HUES6 (cell line): Measurements from ENCODE around the gene SEPTIN7.

Source experiments
- H3K27ac ChIP-seq: 2 replicates; pipeline ENCODE4 v1.7.0; 2013; ENCODE audit warnings: low read depth, mild to moderate bottlenecking, low read length, inconsistent platforms
- H3K27me3 ChIP-seq: 2 replicates; pipeline ENCODE4 v1.6.1; 2013; ENCODE audit warnings: low read length; ENCODE audit not compliant: control insufficient read depth, insufficient read depth
- H3K36me3 ChIP-seq: 2 replicates; pipeline ENCODE4 v1.6.1; 2013; ENCODE audit warnings: low read length; ENCODE audit not compliant: control insufficient read depth, insufficient read depth
- H3K4me1 ChIP-seq: 2 replicates; pipeline ENCODE4 v1.6.1; 2013; ENCODE audit warnings: low read length; ENCODE audit not compliant: control insufficient read depth, insufficient read depth
- H3K4me3 ChIP-seq: 2 replicates; pipeline ENCODE4 v1.5.1; 2013; ENCODE audit warnings: low read depth, low read length
- H3K9ac ChIP-seq: one replicate; pipeline ENCODE4 v1.6.1; 2013; ENCODE audit warnings: mild to moderate bottlenecking, low read length
- H3K9me3 ChIP-seq: 2 replicates; pipeline ENCODE4 v1.6.1; 2013; ENCODE audit warnings: low read depth, low read length; ENCODE audit not compliant: control insufficient read depth, insufficient read depth

SEPTIN7 gene

DNA sequence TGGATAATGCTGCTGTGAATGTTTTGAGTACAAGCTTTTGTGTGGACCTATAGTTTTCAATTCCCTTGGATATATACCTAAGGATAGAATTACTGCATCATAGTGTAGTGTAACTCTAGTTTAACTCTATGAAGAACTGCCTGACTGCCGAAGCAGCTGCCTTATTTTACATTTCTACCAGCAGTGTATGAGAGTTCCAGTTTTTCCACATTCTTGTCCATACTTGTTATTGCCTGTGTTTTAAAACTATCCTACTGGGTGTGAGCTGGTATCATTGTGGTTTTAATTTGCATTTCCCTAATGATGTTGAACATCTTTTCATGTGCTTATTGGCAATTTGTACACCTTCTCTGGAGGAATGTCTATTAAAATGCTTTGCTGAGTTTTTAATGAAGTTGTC is 15.7 kb downstream of the SEPTIN7 start:
- Histone ChIP-seq H3K36me3 (no peaks in the 10 kb centered on the region), H3K27ac (no peak overlapping the region), H3K27me3 (no peaks in the 10 kb centered on the region), H3K9me3 (peaks cover 6% of the 10 kb centered on the region; the same call in 1 of the 2 replicates), H3K9ac (no peak overlapping the region), H3K4me3 (no peak overlapping the region), H3K4me1 (no peaks in the 10 kb centered on the region; the same call in 1 of the 2 replicates)

DNA sequence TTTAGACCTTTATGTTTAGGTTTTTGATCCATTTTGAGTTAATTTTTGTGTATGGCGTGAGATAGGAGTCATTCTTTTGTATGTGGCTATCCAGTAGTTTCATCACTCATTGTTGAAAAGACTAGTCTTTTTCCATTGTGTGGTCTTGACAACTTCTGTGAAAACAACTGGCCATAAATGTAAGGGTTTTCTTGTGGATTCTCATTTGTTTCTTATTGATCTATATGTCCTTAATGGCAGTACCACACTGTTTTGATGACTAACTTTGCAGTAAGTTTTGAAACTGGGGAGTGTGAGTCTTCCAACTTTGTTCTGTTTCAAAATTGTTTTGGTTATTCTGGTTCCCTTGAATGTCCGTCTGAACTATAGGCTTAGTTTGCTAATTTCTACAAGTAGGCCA is 16.3 kb downstream of the SEPTIN7 start:
- H3K9me3 ChIP-seq, result peaks cover 9% of the 10 kb centered on the region; the same call in 1 of the 2 replicates
- H3K4me1 ChIP-seq, result no peaks in the 10 kb centered on the region; the same call in 1 of the 2 replicates
- H3K27ac ChIP-seq, result no peak overlapping the region
- no peak overlapping the region for H3K4me3 ChIP-seq
- H3K27me3 ChIP-seq, result no peaks in the 10 kb centered on the region
- no peaks in the 10 kb centered on the region; the same call in 1 of the 2 replicates for H3K36me3 ChIP-seq
- H3K9ac ChIP-seq, result no peak overlapping the region

DNA sequence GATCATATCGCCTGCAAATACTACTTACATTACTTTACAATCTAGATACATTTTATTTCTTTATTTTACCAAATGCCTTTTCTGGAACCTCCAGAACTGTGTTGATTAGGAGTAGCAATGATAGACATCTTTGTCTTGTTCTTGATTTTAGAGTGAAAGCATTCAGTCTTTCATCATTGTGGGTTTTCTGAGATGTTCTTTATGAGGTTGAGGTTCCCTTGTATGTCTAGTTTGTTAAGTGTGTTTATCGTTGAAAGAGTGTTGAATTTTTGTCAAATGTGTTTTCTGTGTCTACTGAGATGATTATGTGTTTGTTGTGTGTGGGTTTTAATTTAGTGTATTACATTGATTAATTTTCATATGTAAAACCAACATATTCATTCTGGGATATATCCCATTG is 17.1 kb downstream of the SEPTIN7 start:
- Histone ChIP-seq H3K4me3 (no peak overlapping the region), H3K9me3 (peaks cover 16% of the 10 kb centered on the region; the same call in 1 of the 2 replicates)

DNA sequence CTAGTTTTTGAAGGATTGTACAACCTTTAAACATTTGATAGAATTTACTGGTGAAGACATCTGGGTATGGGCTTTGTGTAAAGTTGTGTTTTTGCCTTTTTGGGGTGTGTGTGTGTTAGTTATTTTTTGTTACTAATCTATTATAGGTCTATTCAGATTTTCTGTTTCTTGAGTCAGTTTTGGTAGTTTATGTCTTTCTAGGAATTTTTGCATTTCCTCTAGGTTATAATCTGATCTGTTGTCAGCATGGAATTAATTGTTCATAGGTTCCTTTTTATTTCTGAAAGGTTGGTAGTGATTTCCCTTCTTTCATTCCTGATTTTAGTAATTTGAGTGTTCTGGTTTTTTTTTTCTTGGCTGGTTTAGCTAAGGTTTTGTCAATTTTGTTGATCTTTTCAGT is 17.7 kb downstream of the SEPTIN7 start:
- H3K9me3 ChIP-seq, result peaks cover 16% of the 10 kb centered on the region; the same call in 1 of the 2 replicates
- H3K9ac ChIP-seq, result no peak overlapping the region
- no peaks in the 10 kb centered on the region; the same call in 1 of the 2 replicates for H3K4me1 ChIP-seq
- H3K27me3 ChIP-seq, result no peaks in the 10 kb centered on the region
- H3K4me3 ChIP-seq, result no peak overlapping the region
- no peak overlapping the region for H3K27ac ChIP-seq
- peaks cover 5% of the 10 kb centered on the region; the same call in 1 of the 2 replicates for H3K36me3 ChIP-seq

More for the DNA sequence above, 17.1 kb downstream of the SEPTIN7 start:
- no peaks in the 10 kb centered on the region for H3K27me3 ChIP-seq
- H3K9ac ChIP-seq, result no peak overlapping the region
- H3K27ac ChIP-seq, result no peak overlapping the region
- no peaks in the 10 kb centered on the region; the same call in 1 of the 2 replicates for H3K4me1 ChIP-seq
- peaks cover 5% of the 10 kb centered on the region; the same call in 1 of the 2 replicates for H3K36me3 ChIP-seq

DNA sequence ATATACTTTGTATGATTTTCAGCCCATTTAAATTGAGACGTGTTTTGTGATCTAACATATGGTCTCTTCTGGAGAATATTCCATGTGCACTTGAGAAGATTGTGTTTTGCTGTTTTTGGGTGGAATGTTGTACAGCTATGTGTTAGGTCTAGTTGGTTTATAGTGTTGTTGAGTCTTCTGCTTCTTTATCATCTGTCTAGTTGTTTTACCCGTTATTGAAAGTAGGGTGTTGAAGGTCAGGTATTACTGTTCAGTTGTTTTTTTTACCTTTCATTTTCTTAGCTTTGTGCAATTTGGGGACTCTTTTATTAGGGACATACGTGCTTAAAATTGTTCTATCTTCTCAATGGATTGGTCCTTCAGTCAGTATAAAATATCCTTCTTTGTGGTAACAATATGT is 18.5 kb downstream of the SEPTIN7 start:
- H3K4me3 ChIP-seq, result no peak overlapping the region
- H3K4me1 ChIP-seq, result no peaks in the 10 kb centered on the region; the same call in 1 of the 2 replicates
- H3K9me3 ChIP-seq, result peaks cover 16% of the 10 kb centered on the region; the same call in 1 of the 2 replicates

DNA sequence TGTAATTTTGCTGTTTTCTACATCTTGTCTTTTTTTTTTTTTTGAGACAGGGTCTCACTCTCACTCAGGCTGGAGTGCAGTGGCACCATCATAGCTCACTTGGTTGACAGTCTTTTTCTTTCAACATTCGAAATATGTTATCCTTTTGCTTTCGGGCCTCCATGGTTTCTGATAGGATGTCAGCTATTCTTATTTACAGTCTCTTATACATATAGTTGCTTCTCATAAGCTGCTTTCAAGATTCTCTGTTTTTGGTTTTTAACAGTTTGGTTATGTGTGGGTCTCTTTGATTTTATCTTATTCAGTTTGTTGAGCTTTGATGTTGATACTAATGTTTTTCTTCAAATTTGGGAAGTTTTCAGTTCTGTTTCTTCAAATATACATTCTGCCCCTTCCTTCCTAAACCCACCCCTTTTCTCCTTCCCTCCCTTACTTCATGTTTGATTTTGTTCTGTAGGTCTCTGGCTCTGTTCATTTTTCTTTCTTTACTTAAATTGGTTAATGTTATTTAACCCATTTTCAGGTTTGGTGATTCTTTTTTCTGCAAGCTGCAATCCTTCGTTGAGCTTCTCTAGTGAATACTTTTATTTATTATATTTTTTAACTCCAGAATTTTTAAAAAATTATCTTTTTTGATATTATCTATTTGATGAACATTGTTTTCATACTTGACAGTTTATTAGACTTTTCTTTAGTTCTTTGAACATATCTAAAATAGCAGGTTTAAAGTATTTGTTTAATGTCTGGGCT is 19.3 kb downstream of the SEPTIN7 start:
- Histone ChIP-seq H3K36me3 (peaks cover 5% of the 10 kb centered on the region; the same call in 1 of the 2 replicates), H3K9me3 (peaks cover 14% of the 10 kb centered on the region; the same call in 1 of the 2 replicates), H3K27ac (no peak overlapping the region), H3K9ac (no peak overlapping the region), H3K4me3 (no peak overlapping the region), H3K4me1 (peaks cover 3% of the 10 kb centered on the region; the same call in 1 of the 2 replicates), H3K27me3 (no peaks in the 10 kb centered on the region)

More for the DNA sequence above, 18.5 kb downstream of the SEPTIN7 start:
- no peaks in the 10 kb centered on the region for H3K27me3 ChIP-seq
- H3K36me3 ChIP-seq, result peaks cover 5% of the 10 kb centered on the region; the same call in 1 of the 2 replicates
- H3K27ac ChIP-seq, result no peak overlapping the region
- no peak overlapping the region for H3K9ac ChIP-seq

DNA sequence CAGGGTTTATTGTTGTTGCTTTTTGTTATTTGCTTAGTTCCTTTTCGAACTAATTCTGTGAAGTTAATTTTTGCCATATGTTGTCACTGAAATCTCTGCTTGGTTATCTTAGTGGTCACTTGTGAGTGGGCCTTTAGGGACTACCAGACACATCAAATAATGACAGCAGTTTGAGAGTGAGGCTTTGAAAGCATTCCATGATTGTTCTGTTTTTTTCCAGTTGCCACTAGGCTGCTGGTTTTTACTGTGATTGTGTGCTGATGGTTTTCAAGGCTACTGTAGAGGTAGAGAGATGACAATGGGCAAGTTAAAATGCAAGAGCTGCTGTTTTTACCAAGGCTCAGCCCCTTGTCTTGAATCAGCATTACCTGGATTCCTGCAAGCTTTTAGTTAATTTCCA is 20.0 kb downstream of the SEPTIN7 start:
- peaks cover 5% of the 10 kb centered on the region; the same call in 1 of the 2 replicates for H3K36me3 ChIP-seq
- H3K27ac ChIP-seq, result no peak overlapping the region
- H3K9ac ChIP-seq, result no peak overlapping the region
- no peak overlapping the region for H3K4me3 ChIP-seq
- H3K9me3 ChIP-seq, result peaks cover 12% of the 10 kb centered on the region; the same call in 1 of the 2 replicates
- H3K27me3 ChIP-seq, result no peaks in the 10 kb centered on the region
- H3K4me1 ChIP-seq, result peaks cover 5% of the 10 kb centered on the region; the same call in 1 of the 2 replicates

DNA sequence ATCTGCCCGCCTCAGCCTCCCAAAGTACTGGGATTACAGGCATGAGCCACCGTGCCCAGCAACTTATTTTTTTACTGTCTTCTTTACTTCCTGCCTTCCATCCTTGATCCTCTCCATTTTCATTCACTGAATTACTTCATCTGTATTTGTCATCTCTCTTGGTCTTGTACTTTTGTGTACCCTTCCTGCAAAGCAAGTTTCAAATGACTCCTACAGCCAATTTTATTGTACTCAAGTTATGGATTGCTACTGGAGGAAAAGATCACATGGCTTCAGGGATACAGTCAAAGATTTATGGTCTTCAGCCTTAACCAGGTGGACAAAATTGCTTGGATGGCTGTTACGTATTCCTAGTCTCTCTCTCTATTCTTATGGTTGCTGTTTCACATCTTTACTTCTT is 22.6 kb downstream of the SEPTIN7 start:
- peaks cover 5% of the 10 kb centered on the region; the same call in 1 of the 2 replicates for H3K4me1 ChIP-seq

DNA sequence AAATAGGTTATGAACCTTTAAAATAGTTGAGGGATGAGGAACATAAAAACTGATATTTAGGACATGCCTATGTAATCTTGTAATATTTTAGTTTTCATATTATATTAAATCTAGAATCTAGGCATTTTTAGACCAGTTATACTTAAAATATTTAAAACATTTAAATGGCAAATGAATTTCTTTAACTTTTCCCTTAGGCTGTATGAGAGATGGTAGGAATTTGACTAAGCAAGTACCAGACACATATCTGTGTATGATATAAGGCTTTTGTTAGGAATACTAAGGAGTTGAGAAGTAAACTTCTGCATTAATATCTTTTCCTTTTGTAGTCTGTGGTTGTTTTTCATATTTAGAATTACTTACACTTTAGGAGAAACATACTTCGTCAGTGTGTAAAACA is 25.1 kb downstream of the SEPTIN7 start:
- Histone ChIP-seq H3K4me1 (peaks cover 9% of the 10 kb centered on the region; the same call in 1 of the 2 replicates), H3K36me3 (peaks cover 5% of the 10 kb centered on the region; the same call in 1 of the 2 replicates), H3K27ac (no peak overlapping the region), H3K9me3 (peaks cover 10% of the 10 kb centered on the region; the same call in 1 of the 2 replicates), H3K4me3 (no peak overlapping the region), H3K27me3 (no peaks in the 10 kb centered on the region), H3K9ac (no peak overlapping the region)

More for the DNA sequence above, 22.6 kb downstream of the SEPTIN7 start:
- H3K36me3 ChIP-seq, result peaks cover 5% of the 10 kb centered on the region; the same call in 1 of the 2 replicates
- H3K4me3 ChIP-seq, result no peak overlapping the region
- no peak overlapping the region for H3K27ac ChIP-seq
- H3K9me3 ChIP-seq, result peaks cover 10% of the 10 kb centered on the region; the same call in 1 of the 2 replicates
- H3K27me3 ChIP-seq, result no peaks in the 10 kb centered on the region
- H3K9ac ChIP-seq, result no peak overlapping the region

DNA sequence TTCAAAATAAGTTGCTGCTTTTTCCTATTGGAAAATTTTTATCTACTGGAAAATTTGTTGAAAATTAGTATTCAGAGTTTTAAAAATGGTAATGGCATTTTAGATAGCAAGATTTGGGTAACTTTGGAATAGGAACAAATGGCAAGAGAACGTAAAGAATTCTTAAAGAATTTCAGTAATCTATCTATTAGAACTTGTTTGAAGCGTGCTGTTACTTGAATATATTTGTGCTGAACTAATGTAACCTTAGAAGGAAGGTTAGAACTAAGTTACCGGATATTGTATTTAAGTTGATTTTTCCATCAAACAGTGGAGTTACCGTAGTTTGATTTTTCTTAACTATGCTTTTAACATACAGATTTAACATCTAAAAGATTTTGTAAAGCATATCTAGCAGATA is 25.9 kb downstream of the SEPTIN7 start:
- no peak overlapping the region for H3K4me3 ChIP-seq
- H3K9ac ChIP-seq, result no peak overlapping the region
- H3K36me3 ChIP-seq, result peaks cover 5% of the 10 kb centered on the region; the same call in 1 of the 2 replicates
- H3K9me3 ChIP-seq, result peaks cover 10% of the 10 kb centered on the region; the same call in 1 of the 2 replicates
- H3K27me3 ChIP-seq, result no peaks in the 10 kb centered on the region
- no peak overlapping the region for H3K27ac ChIP-seq
- H3K4me1 ChIP-seq, result peaks cover 13% of the 10 kb centered on the region; the same call in 1 of the 2 replicates

DNA sequence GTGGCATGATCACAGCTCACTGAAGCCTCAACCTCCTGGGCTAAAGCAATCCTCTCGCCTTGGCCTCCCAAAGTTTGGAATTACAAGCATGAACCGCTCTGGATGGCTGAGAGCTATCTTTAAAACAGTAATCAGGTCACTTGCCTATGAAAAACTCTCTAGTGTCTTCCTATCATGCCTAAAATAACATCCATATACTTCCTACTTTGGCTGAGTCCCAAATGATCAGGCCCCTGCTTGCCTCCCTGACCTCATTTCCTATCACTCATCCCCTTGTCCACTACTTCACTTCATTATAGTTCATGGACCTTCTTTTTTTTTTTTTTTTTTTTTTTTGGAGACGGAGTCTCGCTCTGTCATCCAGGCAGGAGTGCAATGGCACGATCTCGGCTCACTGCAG is 28.0 kb downstream of the SEPTIN7 start:
- H3K9me3 ChIP-seq, result no peaks in the 10 kb centered on the region
- H3K4me3 ChIP-seq, result no peak overlapping the region
- H3K36me3 ChIP-seq, result peaks cover 14% of the 10 kb centered on the region
- H3K4me1 ChIP-seq, result peaks cover 13% of the 10 kb centered on the region; the same call in 1 of the 2 replicates
- no peak overlapping the region for H3K9ac ChIP-seq
- no peak overlapping the region for H3K27ac ChIP-seq
- no peaks in the 10 kb centered on the region for H3K27me3 ChIP-seq
